ENCODE results near the gene ZNF716. TPM values are rescaled to one million over a fixed set of nuclear protein-coding genes. Genes with fewer than 3 reads are reported as not detected.
"Not testable (repeated sequence)": the region's sequence is repeated elsewhere in the genome, so short reads cannot be mapped to it uniquely, and the experiment has no call there.

The ZNF716 gene
- not detected in 2 replicates for total RNA-seq (2014; rRNA removed; shearing (Covaris generic))

DNA sequence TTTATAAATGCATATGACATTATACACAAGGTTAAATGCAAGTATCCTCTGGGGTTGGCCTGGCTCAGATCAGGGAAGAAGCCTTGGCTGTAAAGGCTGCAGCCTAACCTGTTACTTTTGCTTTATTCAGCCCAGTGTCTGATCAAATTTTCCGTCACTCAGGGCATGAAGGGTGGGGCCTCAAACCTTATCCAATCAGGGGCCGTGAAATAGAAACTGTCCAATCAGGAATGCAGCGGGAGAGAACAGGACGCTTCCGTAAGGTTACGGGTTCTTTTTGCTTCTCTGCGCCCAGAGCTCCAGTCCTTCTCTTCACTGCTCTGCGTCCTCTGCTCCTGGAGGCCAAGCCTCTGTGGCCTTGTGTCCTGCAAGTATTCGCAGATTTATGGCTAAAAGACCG is at the start of gene ZNF716:
ZNF716 (plus strand) TSS at position 274 of the 400 bp plus-strand sequence; CDS start at position 386, 112 bp downstream.
- DNase-seq (ENCODE audit: low spot score): no peak

DNA sequence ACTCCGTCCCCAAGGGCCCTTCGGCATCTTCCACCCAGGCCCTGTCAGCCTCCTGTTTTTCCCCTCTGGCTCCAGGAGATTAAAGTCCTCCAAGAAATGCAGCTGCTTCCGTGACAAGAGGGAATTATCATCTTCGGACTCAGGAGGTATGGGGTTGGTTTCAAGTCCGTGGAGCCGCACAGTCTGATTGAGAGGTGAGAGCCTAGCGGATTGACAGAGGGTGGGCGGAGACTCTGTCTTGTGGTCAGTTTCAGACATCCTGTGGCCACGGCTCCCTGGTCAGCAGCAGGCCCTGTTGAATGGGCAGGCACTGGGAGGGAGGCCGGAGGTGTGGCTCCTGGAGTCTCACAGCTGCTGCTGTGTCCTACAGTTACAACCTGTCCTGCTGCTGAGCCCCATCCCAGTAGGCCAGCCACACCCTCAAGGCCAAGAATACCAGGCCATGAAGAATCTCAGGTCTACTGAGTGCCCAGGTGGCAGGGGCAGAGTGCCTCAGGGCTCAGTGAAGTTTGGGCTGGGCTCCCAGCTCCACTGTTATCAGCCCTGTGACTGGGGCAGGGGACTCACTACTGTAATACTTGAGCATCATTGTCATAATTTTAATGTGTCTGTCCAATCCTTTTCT is 49.3 kb upstream of the ZNF716 start:
- DNase-seq (ENCODE audit: low spot score): no peak

DNA sequence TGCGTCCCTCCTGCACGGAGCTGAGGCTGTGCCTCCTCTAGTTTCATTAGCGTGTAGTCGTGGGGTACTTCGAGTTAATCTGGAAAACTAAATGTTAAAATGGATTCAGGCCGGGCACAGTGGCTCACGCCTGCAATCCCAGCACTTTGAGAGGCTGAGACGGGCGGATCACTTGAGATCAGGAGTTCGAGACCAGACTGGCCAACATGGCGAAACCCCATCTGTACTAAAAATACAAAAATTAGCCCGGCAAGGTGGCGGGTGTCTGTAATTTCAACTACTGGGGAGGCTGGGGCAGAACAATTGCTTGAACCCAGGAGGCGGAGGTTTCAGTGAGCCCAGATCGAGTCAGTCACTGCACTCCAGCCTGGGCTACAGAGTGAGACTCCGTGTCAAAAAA is 46.9 kb upstream of the ZNF716 start:
- DNase-seq (ENCODE audit: low spot score): not testable (repeated sequence)

DNA sequence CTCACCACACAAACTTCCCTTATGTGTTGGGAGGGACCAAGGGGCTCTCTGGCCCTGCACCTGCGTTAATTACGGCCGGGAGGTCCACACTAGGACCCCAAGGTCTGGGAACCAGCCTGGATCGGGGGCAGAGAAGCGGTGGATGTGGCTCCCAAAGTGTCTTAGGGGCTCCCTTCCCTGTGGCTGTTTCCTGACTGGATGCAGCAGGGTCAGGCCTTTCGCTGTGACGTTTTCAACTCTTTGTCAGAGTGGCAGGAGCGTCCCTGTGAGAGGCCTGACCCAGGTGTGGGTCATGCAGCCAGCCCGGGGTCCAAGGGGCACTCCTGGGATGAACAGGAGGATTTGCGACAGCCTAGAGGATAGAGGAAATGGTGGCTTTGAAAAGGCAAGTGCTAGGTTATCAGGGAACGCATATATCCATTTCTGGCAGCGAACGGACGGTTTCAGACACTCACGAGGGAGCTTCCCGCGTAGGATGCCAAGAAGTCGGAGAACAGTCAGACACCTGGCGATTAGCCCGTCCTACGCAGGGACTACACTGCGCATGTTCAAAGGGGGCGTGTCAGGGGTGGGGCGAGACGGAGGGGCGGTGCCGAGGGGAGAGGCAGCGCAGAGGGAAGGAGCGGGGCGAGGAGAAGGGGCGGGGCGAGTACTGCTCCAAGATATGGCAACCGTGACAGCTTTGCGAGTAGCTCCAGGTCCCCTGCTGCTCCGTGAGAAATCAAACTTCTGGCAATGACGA is 46.2 kb upstream of the ZNF716 start:
- DNase-seq (ENCODE audit: low spot score): no peak

DNA sequence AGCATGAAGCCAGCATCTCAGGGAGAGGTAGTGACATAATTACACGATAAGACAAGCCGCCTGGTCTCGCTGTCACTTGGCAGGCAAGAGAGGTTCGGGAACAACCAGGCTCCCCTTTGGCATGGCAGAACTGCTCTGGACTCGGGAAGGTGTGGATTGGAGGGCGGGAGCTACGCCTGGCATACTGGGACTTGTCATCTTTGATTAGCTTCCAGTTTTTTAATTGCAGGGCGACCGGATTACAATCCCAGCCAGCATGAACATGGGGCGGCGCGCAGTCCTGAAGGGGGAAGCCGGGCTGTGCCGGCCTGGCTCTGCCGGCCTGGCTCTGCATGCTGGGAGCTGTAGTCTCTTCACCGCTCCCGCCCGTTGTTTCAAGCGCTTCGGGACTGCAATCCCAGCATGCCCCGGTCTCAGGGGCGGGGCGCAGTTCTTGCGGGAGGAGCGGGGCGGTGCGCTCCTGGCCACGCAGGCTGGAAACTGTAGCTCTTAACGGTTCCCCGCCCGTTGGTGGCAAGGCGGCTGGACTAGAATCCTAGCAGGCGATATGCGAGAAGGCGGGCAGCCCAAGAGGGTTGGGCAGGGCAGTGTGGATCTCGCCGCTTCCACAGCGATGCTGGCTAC is 45.5 kb upstream of the ZNF716 start:
- DNase-seq (ENCODE audit: low spot score): no peak

DNA sequence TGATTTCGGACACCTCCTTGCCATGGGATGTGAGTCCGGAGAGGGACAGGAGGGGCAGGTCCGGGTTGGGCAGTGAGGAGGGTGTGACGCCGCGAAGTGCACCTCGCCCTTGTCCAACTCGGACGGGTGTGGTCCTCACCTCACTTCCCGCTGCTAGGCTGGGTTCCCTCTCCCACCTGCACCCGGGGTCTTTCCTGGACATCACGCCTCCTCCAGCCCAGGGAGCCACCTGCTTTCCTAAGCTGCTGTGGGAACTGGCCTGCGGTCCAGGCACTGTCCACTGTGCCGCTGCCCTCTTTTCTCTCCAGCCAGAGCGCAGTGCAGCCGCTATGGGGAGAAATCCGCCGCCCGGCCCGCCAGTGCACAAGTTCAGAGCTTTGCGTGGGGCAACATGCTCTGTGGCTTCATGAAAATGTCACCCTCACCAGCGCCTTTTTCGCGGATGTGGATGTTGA is 45.0 kb upstream of the ZNF716 start:
- no peak for DNase-seq (ENCODE audit: low spot score)

DNA sequence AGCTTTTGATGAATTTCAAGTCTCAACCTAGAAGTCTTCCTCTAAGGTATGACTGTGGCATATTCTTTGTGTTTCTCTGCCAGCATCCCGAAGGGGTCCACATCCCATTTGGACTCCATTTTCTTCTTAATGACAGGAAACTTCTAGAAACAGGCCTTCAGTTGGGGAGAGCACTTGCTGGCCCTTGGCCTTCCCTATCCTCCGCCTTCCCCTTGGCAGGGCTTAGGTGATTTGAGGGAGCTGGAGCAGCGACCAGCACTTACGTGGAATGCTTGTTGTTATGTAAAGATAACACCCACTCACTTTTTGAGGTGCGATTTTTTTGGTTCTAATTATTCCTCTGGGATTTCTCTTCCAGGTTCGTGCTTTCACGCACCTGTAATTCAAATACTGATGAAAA is 42.9 kb upstream of the ZNF716 start:
- DNase-seq (ENCODE audit: low spot score): no peak

DNA sequence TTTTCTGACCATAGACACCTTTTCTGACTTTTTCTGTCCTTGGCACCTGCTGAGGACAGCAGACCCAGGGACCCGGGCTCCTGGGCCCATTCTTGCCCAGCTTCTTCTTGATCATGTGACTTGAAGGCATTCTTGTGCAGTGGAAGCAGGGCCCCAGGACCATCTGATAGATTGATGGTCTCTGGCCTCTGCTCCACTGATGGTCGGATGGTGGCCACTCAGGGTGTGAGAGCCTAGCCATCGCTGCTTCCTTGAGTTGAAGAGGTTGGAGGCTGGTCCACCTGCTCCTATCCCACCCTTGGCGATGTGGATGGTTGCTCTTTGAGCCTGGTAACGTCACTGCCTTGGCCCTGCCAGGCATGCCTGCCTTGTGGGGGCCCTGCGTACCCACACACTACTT is 37.8 kb upstream of the ZNF716 start:
- DNase-seq (ENCODE audit: low spot score): no peak

DNA sequence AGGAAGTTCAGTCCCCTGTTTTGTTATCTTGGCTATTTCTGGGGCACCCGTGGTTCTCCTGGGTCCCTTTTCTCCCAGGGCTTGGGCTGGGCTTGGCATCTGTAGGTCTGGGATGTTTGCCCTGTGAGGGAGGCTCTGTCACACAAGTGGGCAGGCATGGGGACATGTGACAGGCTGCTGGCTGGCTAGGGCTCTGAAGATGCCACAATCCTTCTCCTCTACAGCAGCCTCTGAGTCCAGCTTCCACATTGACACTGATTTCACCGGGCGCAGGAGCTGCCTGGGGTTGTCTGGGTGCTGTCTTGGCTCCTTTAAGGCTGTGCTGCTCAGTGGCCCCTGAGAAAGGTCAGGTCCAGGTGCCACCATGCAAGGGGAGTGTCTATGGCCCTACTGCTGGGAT is 37.4 kb upstream of the ZNF716 start:
- no peak for DNase-seq (ENCODE audit: low spot score)

DNA sequence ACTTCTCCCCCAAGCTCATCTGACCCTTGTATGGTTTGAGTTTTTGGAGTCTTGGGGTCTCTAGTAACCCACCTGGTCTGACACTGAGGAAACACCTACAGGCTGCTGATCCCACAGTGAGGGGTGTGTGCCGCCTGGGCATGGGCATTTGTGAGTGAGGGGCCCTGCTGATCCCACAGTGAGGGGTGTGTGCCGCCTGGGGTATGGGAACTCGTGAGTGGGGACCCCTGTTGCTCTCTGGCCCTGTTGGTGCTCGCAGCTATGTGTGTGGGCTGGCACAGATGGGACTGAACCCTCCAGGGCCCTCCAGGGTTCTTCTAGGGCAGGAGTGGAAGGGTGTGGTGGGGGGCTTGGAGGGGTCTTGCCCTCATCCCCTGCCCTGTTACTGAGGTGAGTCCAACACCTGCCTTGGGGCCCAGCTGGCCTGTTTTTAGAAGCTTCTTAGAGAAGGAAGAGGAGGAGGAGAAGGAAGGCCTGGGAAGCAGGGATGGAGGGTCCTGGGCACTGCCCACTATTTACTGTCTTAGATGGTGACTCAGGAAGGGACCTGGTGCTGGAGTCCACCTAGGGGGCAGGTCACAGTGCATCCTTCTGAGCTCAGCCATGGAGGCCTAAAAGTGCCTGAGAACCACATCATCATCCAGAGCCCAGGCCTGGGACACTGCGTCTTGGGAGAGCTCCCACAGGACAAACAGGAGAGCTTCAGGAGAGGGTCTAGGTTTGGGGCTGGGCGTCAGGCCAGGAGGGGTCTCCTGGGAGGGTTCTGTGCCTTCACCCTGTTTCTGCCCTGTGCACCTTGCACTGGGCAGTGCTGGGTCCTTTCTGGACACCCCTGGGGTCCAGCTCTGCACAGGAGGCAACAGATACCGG is 36.2 kb upstream of the ZNF716 start:
- DNase-seq (ENCODE audit: low spot score): no peak

DNA sequence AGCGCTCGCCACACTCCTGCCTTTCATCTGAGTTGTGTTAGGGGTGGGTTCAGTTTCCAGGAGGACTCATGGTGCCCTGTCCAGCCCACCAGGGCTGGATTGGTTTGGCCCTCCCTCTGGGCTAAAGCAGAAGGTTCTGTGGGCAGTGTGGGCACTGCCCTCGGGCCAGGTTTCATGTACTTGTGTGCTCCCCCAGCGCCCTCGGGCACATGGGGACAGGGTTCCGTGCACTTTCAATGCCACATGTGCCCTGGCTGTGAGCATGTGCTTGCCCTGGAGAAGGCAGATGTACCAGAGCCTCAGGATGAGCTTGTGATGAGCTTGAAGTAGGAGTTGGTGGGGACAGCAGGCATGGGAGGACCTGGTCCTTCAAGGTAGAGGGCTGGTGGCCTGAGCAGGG is 35.6 kb upstream of the ZNF716 start:
- DNase-seq (ENCODE audit: low spot score): no peak

DNA sequence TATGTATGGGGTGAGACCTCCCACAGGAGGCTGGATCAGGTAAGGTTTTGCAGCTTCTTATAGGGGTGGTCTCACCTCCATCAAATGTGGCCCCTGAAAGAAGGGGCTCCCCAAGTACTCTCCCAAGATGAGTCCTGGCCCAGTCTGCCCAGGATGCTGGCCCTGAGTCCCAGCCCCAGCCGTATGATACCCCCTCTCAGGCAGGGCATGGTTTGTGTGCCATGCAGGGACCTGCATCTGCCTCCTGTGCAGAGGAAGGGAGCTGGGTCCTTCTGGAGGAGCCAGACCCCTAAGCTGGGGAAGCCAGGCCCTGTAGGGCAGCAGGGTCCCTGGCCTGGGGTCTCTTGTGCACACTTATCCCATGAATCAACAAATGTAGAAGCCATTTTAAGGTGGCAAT is 35.1 kb upstream of the ZNF716 start:
- DNase-seq (ENCODE audit: low spot score): no peak

DNA sequence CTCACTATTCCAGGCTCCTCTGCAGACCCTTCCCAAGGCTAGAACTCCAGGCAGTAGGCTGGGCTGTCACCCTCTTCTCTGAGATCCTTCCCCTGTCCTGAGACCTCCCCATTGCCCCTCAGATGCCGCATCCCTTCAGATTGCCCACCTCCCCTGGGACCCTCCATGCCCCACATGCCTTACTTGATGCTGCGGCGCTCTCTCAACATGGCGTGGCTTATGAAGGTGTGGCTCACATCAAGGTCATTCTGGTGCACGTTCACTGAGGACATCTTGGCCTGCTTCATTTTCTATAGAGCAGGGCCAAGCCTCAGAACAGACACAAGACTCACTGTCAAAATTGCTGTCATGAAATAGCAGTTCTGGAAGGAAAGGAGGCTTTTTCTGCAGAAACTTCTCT is 34.7 kb upstream of the ZNF716 start:
- no peak for DNase-seq (ENCODE audit: low spot score)

DNA sequence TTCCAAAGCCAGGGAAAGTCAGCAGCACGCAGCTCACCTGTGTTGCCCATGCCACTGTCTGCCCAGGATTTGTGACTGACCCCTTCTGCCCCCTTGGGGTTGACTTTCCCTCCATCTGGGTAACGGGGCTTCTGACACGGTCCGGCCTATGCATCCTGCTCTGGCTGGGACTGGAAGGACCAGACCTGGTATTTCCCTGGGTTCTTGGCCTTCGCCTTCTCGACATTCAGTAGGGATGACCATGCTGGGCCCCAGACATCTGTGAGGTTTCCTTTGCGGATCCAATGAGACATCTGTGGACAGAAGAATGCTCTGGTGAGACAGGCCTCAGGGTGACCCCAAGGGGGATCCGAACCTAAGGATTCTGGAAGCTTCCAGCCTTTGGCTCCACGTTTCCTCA is 34.2 kb upstream of the ZNF716 start:
- DNase-seq (ENCODE audit: low spot score): no peak

DNA sequence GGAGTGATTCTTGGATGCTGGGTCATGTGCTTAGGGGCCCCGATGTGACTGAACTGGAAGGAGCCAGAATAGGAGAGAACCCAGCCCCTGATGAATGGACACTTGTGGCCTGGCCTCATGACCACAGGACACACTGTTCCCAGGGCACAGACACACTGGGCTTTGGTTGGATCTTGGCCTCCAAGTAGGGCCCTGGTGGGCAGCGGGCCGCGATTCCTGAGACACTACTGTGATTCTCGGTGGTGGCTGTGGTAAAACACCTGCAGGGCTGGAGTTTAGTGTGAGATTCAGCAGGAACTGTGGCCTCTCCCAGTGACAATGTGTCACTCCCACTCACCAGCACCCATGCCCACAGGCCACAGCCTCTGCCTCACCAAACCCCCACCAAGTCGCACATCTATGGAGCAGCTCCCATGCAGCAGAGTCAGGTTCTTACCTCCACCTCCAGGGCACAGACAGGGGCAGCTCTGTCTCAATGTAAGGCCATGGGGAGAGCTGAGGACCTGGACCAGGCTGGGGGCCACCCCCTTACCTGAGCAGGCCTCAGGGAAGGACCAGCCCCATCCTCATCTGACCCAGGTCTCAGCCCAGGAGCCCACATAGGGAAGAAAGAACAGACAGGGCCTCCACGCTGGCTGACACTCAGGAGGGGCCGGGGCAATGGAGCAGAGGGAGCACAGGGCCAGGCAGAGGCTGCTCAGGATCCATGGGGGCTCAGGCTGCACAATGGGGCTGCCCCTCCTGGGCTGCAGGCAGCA is 33.2 kb upstream of the ZNF716 start:
- DNase-seq (ENCODE audit: low spot score): no peak

DNA sequence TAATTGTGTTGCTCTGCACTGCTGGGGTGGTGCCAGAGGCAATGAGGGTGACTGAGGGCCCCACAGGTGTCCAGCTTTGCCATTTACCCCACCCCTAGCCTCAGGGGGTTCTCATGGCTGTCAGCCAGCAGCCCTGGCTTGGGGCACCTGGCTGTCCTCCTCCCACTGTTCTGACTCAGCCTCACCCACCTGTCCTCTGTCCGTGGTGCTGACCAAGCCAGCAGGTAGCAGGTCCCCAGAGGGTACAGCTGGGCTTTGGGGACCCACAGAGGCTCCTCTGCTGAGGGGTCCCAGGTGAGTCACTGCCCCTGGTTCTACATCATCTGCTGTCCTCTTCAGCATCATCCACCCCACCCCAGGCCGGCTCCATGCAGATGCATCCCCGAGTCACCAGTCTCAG is 32.2 kb upstream of the ZNF716 start:
- DNase-seq (ENCODE audit: low spot score): no peak

DNA sequence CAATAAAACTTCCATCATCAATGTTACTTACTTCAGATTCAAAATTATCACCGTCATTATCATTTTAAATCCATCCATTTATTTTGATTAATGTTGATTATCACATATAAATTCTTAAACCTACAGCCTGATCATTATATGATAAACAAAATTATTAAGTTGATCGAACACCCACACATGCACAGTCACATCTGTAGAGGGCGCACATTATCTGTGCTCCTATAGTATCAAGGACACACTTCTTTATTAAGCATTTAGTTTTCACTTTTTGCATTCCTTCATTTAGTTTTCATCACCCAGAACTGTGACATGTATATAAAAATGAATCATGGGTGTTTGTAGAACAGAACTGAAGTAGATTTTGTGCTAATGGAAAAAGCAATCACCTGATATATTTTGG is 26.2 kb upstream of the ZNF716 start:
- DNase-seq (ENCODE audit: low spot score): no peak

DNA sequence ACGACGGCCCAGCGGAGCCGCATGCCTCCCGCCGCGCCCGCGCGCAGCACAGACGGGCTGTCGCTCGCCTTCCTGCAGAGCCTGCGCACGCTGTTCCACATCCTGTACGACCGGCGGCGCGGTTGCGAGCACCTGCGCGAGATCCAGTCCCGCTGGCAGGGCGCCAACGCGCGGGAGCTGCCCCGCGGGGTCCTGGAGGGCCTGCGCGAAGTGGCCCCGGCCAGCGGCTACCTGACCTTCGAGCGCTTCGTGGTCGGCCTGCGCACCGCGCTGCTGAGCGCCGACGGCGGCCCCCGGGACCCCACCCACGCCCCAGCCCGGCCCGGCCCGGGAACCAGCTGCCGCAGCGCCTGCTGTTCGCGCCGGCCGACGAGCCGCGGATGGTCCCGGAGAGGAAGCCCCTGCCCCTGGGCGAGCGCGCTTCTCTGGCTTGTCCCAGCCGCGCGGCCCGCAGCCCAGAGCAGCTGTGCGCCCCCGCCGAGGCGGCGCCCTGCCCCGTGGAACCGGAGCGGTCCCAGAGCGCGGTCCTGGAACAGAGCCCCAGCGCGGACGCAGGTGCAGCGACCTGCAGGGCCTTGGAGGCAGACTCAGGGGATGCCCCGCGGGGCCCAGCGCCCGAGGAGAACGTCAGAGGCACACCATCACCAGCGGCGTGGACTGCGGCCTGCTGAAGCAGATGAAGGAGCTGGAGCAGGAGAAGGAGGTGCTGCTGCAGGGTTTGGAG is 25.3 kb upstream of the ZNF716 start:
- DNase-seq (ENCODE audit: low spot score): no peak

DNA sequence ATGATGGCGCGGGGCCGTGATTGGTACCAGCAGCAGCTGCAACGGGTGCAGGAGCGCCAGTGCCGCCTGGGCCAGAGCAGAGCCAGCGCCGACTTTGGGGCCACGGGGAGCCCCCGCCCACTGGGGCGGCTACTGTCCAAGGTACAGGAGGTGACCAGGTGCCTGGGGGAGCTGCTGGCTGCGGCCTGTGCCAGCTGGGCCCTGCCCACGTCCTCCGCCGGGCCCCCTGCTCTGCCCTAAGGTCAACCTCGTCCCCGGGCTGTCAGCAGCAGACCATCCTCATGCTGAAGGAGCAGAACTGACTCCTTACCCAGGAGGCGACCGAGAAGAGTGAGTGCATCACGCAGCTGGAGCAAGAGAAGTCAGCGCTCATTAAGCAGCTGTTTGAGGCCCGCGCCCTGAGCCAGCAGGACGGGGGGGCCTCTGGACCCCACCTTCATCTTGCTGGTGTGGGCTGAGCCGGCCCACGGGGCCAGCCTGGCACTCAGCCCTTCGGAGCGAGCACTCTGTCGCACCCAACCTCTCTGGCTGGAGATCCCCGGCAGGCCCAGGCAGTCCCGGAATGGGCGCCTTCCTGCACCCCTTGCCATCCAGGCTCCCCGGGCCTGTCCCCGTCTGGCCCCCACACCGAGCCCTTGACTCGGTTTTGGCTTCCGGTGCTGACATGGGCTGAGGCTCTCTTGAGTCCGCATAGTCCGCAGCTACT is 24.6 kb upstream of the ZNF716 start:
- DNase-seq (ENCODE audit: low spot score): no peak

Measured in A172 (cell line).